AG04450 (cell line): Measurements from ENCODE around the gene TPTE2. TPM values are rescaled to one million over a fixed set of nuclear protein-coding genes. Genes with fewer than 3 reads are reported as not detected.
A peak's percentile ranks its signal among the peaks of the same experiment; 100 is the strongest.

ENCODE experiments used
- CTCF ChIA-PET: fragments of 300-600, 350-600 bp; formaldehyde crosslinking; extraction: SDS; loops from one replicate; lab custom pipeline; 2022; ENCODE audit warnings: antibody characterized with exemption, inconsistent platforms; lab: Charles Lee
- POLR2A ChIA-PET: fragments of 350-600 bp; formaldehyde crosslinking; extraction: SDS; loops from one replicate; lab custom pipeline; 2021; ENCODE audit warnings: antibody characterized with exemption, inconsistent platforms; lab: Yijun Ruan, JAX
- DNase-seq: peaks from one replicate; pipeline ENCODE4 v3.0.0-alpha.2; 2011; ENCODE audit warnings: low read depth, low spot score
- H3K27ac ChIP-seq: one replicate; pipeline ENCODE4 v1.5.1; 2012; ENCODE audit warnings: low read depth, low read length, control low read depth
- H3K27me3 ChIP-seq: one replicate; pipeline ENCODE4 v1.6.0; 2012; ENCODE audit warnings: low read length; ENCODE audit not compliant: control insufficient read depth, insufficient read depth
- H3K4me3 ChIP-seq: 2 replicates; pipeline ENCODE4 v1.5.1; 2011; ENCODE audit warnings: mild to moderate bottlenecking, low read depth, low read length, control low read depth
- H3K9me3 ChIP-seq: 2 replicates; pipeline ENCODE4 v1.5.1; 2012; ENCODE audit warnings: low read length; ENCODE audit not compliant: control insufficient read depth, insufficient read depth
- polyA plus RNA-seq: library from polyadenylated mRNA; depleted of rRNA; stranded (reverse); fragments of >200 nt; gene quantifications from 2 replicates; pipeline ENCODE4 v1.2.3, GENCODE V29; 2011
- TF ChIP-seq, protein P1 (sequence below): IDR thresholded peaks from 2 replicates; pipeline ENCODE4 v1.5.1; 2011; ENCODE audit warnings: low read depth, low read length, control low read depth, inconsistent platforms

The TPTE2 gene
- polyA plus RNA-seq, 1 experiment, result not detected

DNA sequence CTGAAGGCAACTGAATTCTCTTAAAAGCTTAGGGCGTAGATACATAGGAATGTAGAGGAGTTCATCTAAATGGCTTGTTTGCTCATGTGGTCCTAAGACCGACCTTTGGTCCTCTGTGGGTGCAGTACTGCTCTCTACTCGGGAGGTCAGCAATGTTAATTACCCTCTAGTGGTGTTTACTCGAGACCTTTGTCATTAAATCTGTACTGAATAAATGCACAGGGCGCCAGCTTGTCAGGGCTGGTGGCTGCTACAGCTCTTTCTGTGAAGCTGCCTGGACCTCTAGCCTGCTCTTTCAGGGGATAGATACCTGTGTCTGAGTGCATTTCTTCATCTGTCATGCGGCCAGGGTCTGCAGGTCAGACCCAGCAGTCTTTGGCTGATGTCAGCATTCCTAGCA, 43.0 kb upstream of the TPTE2 start:
- DNase-seq, result no peak
- Histone ChIP-seq H3K4me3 (no peak overlapping the region), H3K27ac (no peak overlapping the region), H3K27me3 (no peaks in the 10 kb centered on the region), H3K9me3 (no peaks in the 10 kb centered on the region)
- ChIA-PET CTCF (no interaction called here), POLR2A (no interaction called here)
- TF ChIP-seq, protein P1, sequence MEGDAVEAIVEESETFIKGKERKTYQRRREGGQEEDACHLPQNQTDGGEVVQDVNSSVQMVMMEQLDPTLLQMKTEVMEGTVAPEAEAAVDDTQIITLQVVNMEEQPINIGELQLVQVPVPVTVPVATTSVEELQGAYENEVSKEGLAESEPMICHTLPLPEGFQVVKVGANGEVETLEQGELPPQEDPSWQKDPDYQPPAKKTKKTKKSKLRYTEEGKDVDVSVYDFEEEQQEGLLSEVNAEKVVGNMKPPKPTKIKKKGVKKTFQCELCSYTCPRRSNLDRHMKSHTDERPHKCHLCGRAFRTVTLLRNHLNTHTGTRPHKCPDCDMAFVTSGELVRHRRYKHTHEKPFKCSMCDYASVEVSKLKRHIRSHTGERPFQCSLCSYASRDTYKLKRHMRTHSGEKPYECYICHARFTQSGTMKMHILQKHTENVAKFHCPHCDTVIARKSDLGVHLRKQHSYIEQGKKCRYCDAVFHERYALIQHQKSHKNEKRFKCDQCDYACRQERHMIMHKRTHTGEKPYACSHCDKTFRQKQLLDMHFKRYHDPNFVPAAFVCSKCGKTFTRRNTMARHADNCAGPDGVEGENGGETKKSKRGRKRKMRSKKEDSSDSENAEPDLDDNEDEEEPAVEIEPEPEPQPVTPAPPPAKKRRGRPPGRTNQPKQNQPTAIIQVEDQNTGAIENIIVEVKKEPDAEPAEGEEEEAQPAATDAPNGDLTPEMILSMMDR, result no peak

DNA sequence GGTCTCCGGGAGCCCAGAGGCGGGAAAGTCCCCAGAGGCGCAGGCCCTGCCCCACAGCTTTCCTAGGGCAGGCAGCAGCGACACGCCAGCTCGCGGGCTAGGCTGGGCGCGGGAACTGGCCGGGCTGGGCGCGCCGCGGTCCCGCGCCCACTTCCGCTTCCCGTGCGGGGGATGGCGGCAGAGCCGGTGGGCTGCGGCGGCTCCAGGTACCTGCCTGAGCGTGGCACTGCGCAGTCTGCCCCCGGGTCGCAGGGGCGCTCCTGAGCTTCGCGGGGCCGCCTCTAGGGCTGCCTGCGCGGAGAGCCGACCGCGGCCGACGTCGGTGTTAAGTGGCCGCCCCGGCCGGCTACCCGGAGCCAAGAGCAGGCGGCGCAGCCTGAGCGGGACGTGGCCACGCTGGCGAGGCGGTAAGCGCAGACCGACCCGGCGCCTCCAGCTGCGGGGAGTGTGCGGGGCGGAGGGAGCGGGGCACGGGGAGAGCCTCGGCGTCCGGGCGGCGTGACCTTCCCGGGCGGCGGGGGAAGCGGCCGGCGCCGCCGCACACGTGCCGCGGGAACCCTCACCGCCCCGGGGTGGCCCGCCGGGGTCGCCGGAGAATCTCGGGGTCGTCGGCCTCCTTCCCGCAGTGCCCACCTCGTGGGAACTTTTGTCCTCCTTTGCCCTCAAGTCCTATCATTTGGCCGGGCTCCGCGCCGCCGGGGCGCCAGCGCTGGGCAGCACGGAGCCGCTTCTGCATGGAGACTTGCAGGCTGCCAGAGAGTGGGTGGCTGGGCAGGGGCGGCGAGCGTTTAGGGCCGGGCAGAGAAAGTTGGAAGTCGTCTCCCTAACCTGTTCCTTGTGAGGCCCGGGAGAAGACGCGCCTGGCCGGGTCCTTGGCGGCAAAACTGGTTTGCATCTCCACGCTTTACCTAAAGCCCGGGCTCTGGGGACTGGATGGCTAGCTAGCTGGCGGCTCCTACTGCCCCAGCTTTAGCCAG, 40.7 kb upstream of the TPTE2 start:
- no peak for DNase-seq
- TF ChIP-seq, protein P1, result no peak
- peak overlapping the region; percentile 64 for H3K4me3 ChIP-seq
- H3K27ac ChIP-seq, result peak overlapping the region; percentile 11
- ChIA-PET POLR2A (interaction anchor here (0.6 to 0.9 kb wide), 4 partner anchors 32 to 352 kb away, joined by 3 to 8 read pairs (median 4); partner anchors contain the start of gene MPHOSPH8), CTCF (interaction anchor here (1.0 kb wide), 2 partner anchors 17 to 31 kb away, joined by 3 to 5 read pairs; no protein-coding TSS in a partner anchor)
- no peaks in the 10 kb centered on the region for H3K9me3 ChIP-seq
- H3K27me3 ChIP-seq, result no peaks in the 10 kb centered on the region

DNA sequence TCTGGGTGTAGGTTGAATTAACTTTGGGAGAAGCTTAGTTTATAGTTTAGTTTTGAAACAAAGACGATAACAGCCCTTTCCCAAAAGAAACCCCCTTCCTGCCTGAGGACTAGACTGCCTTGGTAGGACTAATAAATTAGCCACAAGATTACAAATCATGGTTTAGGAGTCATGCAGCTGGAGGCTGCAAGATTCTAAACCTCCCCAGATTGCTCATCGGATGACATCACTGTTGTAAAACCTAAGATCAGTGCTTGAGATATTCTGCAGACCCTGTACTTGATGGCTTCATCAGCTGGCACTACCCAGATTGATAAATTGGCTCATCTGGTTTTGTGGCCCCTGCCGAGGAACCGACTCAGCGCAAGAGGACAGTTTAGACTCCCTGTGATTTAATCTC, 36.2 kb upstream of the TPTE2 start:
- TF ChIP-seq, protein P1, result no peak
- ChIA-PET CTCF (interaction anchor here (0.6 to 1.3 kb wide), 4 partner anchors 10 to 544 kb away, joined by 3 to 7 read pairs (median 4); no protein-coding TSS in a partner anchor), POLR2A (no interaction called here)
- H3K4me3 ChIP-seq, result no peak overlapping the region
- H3K27me3 ChIP-seq, result no peaks in the 10 kb centered on the region
- peak overlapping the region; percentile 43 for H3K27ac ChIP-seq
- DNase-seq, result peak; percentile 42
- no peaks in the 10 kb centered on the region for H3K9me3 ChIP-seq

DNA sequence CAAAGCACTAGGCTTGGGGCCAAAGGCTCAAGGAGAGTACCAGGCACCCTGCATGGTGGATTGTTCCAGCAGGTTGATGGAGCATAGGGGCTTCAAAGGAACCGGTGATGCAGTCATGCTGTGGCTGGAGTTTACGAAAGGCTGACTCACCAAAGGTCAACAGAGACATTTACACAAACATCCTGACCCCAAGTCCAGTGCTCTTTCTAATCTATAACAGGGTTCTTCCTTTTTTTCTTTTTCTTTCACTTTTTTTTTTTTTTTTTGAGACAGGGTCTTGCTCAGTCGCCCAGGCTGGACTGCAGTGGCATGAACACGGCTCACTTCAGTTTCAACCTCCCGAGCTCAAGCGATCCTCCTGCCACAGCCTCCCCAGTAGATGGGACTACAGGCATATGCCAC, 35.6 kb upstream of the TPTE2 start:
- ChIA-PET CTCF (interaction anchor here (0.6 to 1.3 kb wide), 4 partner anchors 9 to 545 kb away, joined by 3 to 7 read pairs (median 4); no protein-coding TSS in a partner anchor), POLR2A (interaction anchor here (0.7 kb wide), 2 partner anchors 30 to 283 kb away, joined by 3 to 6 read pairs; no protein-coding TSS in a partner anchor)
- Histone ChIP-seq H3K4me3 (no peak overlapping the region), H3K9me3 (no peaks in the 10 kb centered on the region), H3K27ac (no peak overlapping the region), H3K27me3 (no peaks in the 10 kb centered on the region)
- no peak for DNase-seq
- TF ChIP-seq, protein P1, result no peak
